GM12892 (cell line): Measurements from ENCODE around the gene SLC8A2.

Experiments used
- POLR2A ChIP-seq: IDR thresholded peaks from 2 replicates; pipeline ENCODE4 v1.6.1; 2011; ENCODE audit warnings: low read depth, low read length, control low read depth
- POLR2AphosphoS5 ChIP-seq: IDR thresholded peaks from 2 replicates; pipeline ENCODE4 v1.6.1; 2011; ENCODE audit warnings: low read depth, low read length, control low read depth
- TAF1 ChIP-seq: IDR thresholded peaks from 2 replicates; pipeline ENCODE4 v1.6.1; 2011; ENCODE audit warnings: low read depth, mild to moderate bottlenecking, control low read depth, low read length, borderline replicate concordance

- TF ChIP-seq POLR2AphosphoS5 (no peak), POLR2A (no peak), TAF1 (no peak)
Measured at GRCh38 chr19:47483200-47483599, 11.5 kb upstream of the SLC8A2 start.
